Cardiac muscle cell (in vitro differentiated cells and primary cell): ENCODE data around the gene NFKBIL1. TPM values are rescaled to one million over a fixed set of nuclear protein-coding genes. Genes with fewer than 3 reads are reported as not detected.

Experiments used
- DNase-seq, 2 donors: peaks; one replicate each; pipeline versions ENCODE4 v3.0.0 to v3.0.0-alpha.2; 2010 to 2017; ENCODE audit warnings: low read depth in 1 of 2, low spot score in 1 of 2
- H3K27ac ChIP-seq: fragments of 200-600 bp; sonication (generic); 2 replicates; pipeline ENCODE4 v1.5.1; 2016
- H3K27me3 ChIP-seq: fragments of 200-600 bp; sonication (generic); 2 replicates; pipeline ENCODE4 v1.6.0; 2016; ENCODE audit warnings: control low read depth
- H3K36me3 ChIP-seq: fragments of 200-600 bp; sonication (generic); 2 replicates; pipeline ENCODE4 v1.5.1; 2016; ENCODE audit warnings: control low read depth
- H3K4me1 ChIP-seq: fragments of 200-600 bp; sonication (generic); 2 replicates; pipeline ENCODE4 v1.8.1; 2017; ENCODE audit warnings: low read depth, mild to moderate bottlenecking, mixed run types
- H3K4me3 ChIP-seq: fragments of 200-600 bp; sonication (generic); 2 replicates; pipeline ENCODE4 v1.5.1; 2016; ENCODE audit warnings: mild to moderate bottlenecking
- H3K9me3 ChIP-seq: fragments of 200-600 bp; sonication (generic); 2 replicates; pipeline ENCODE4 v1.5.1; 2017; ENCODE audit warnings: low read depth, mild to moderate bottlenecking, control low read depth
- polyA plus RNA-seq: library from polyadenylated mRNA; unstranded; fragments of >200 nt; fragmentation: Nextera tagmentation; extraction: Ambion mirVana; gene quantifications from 2 replicates; pipeline ENCODE4 v1.2.1, GENCODE V29; 2016
- total RNA-seq: library from RNA; depleted of rRNA; stranded (reverse); fragments of >200 nt; gene quantifications from 2 replicates; pipeline ENCODE4 v1.2.3, GENCODE V29; 2016
- TF ChIP-seq, protein P1 (sequence below): IDR thresholded peaks from 2 replicates; pipeline ENCODE4 v1.5.1; 2012; ENCODE audit warnings: low read depth, mild to moderate bottlenecking, low read length

Gene NFKBIL1
- total and polyA plus RNA-seq, 2 experiments from 2014 or later, result 38.4 to 51.2 TPM

DNA sequence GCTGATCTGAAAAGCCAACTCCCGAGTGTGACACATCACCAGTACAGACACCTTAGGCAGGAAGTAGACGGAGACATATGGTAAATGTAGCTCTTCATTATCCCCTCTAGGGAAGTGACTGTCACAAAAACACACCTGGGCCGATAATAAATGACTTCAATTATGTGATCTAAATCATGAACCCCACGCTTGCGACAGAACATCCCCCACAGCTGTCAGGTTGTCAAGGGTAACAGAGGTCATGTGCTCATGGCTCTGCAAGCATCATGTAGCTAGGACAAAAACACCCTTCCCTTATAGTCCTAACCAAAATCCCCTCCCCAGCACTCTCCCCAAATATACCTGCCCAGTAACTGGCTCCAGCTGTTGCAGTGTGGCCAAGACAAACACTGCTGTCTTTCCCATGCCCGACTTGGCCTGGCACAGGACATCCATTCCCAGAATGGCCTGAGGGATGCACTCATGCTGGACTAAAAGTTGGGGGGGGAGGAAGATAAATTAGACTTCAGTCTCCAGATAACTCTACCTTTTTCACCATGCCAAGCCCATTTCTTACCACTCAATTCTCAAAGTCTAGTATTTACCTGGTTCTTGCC is 8.5 kb upstream of the NFKBIL1 start:
- H3K36me3 ChIP-seq, result peaks cover 60% of the 10 kb centered on the region
- H3K27ac ChIP-seq, result no peak overlapping the region
- TF ChIP-seq, protein P1, sequence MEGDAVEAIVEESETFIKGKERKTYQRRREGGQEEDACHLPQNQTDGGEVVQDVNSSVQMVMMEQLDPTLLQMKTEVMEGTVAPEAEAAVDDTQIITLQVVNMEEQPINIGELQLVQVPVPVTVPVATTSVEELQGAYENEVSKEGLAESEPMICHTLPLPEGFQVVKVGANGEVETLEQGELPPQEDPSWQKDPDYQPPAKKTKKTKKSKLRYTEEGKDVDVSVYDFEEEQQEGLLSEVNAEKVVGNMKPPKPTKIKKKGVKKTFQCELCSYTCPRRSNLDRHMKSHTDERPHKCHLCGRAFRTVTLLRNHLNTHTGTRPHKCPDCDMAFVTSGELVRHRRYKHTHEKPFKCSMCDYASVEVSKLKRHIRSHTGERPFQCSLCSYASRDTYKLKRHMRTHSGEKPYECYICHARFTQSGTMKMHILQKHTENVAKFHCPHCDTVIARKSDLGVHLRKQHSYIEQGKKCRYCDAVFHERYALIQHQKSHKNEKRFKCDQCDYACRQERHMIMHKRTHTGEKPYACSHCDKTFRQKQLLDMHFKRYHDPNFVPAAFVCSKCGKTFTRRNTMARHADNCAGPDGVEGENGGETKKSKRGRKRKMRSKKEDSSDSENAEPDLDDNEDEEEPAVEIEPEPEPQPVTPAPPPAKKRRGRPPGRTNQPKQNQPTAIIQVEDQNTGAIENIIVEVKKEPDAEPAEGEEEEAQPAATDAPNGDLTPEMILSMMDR, result no peak
- no peaks in the 10 kb centered on the region for H3K9me3 ChIP-seq
- H3K4me1 ChIP-seq, result peaks cover 19% of the 10 kb centered on the region
- no peak for DNase-seq
- no peak overlapping the region for H3K4me3 ChIP-seq
- H3K27me3 ChIP-seq, result no peaks in the 10 kb centered on the region

- Histone ChIP-seq H3K27ac (peak overlapping the region; percentile 98), H3K9me3 (no peaks in the 10 kb centered on the region), H3K4me1 (peaks cover 19% of the 10 kb centered on the region), H3K4me3 (peak overlapping the region; percentile 88), H3K27me3 (no peaks in the 10 kb centered on the region), H3K36me3 (peaks cover 43% of the 10 kb centered on the region)
- no peak for DNase-seq
- TF ChIP-seq, protein P1, result no peak
Measured at GRCh38 chr6:31540640-31541039, 6.8 kb upstream of the NFKBIL1 start.

- H3K27me3 ChIP-seq, result no peaks in the 10 kb centered on the region
- H3K9me3 ChIP-seq, result no peaks in the 10 kb centered on the region
- H3K4me3 ChIP-seq, result peak overlapping the region; percentile 88
- peak; percentile 42 to 76 for DNase-seq
- H3K36me3 ChIP-seq, result peaks cover 38% of the 10 kb centered on the region
- H3K27ac ChIP-seq, result peak overlapping the region; percentile 98
- TF ChIP-seq, protein P1, result no peak
- peaks cover 19% of the 10 kb centered on the region for H3K4me1 ChIP-seq
Measured at GRCh38 chr6:31541059-31541657, 6.2 kb upstream of the NFKBIL1 start.

GRCh38 chr6:31541658-31542521 is 5.5 kb upstream of the NFKBIL1 start, which contains the start of gene DDX39B:
DDX39B (minus strand) TSS chr6:31542003; CDS start chr6:31540532, 1,471 bp downstream.
- peak within 1 kb of the TSS; percentile 88 for H3K4me3 ChIP-seq
- H3K4me1 ChIP-seq, result peaks cover 19% of the 10 kb centered on the region
- no peaks in the 10 kb centered on the region for H3K9me3 ChIP-seq
- peaks cover 30% of the 10 kb centered on the region for H3K36me3 ChIP-seq
- DNase-seq, result peak; percentile 97 to 98
- TF ChIP-seq, protein P1, result no peak
- peak within 1 kb of the TSS; percentile 98 for H3K27ac ChIP-seq
- H3K27me3 ChIP-seq, result no peaks in the 10 kb centered on the region

DNA sequence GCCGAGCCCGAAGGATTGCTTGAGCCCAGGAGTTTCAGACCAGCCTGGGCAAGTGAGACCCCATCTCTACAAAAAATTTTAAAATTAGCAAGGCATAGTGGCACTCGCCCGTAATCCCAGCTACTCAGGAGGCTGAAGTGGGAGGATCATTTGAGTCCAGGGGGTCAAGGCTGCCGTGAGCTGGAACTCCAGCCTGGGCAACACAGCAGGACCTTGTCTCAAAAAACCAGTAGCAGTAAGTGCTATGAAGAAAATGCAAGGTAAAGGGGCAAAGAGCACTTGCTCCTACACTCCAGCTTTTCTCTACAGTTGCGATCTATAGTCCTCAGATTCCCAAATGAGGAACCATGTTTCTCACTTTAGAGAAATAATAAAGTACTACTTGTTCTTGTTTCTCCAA is 3.8 kb upstream of the NFKBIL1 start:
- Histone ChIP-seq H3K27me3 (no peaks in the 10 kb centered on the region), H3K4me3 (no peak overlapping the region), H3K27ac (no peak overlapping the region), H3K36me3 (peaks cover 17% of the 10 kb centered on the region), H3K4me1 (peaks cover 25% of the 10 kb centered on the region), H3K9me3 (no peaks in the 10 kb centered on the region)
- no peak for DNase-seq
- TF ChIP-seq, protein P1, result no peak
